ENCODE data around the gene CERK.

Gene CERK

DNA sequence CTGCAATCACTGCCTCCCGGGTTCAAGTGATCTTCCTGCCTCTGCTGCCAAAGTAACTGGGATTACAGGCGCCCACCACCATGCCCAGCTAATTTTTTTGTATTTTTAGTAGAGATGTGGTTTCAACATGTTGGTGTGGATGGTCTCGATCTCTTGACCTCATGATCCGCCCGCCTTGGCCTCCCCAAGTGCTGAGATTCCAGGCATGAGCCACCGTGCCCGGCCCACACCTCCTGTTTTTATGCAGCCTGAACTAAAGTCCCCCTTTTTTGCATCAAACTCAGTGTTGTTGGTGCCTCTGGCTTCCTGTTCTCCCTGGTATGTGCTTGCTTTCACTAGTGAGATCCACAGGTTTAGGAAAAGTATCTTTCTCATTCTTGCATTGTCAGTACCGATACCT is 28.6 kb upstream of the CERK start:
- in situ Hi-C loops (cut with HindIII; ENCODE audit: low sequenced_read_pairs), result no loop called here

DNA sequence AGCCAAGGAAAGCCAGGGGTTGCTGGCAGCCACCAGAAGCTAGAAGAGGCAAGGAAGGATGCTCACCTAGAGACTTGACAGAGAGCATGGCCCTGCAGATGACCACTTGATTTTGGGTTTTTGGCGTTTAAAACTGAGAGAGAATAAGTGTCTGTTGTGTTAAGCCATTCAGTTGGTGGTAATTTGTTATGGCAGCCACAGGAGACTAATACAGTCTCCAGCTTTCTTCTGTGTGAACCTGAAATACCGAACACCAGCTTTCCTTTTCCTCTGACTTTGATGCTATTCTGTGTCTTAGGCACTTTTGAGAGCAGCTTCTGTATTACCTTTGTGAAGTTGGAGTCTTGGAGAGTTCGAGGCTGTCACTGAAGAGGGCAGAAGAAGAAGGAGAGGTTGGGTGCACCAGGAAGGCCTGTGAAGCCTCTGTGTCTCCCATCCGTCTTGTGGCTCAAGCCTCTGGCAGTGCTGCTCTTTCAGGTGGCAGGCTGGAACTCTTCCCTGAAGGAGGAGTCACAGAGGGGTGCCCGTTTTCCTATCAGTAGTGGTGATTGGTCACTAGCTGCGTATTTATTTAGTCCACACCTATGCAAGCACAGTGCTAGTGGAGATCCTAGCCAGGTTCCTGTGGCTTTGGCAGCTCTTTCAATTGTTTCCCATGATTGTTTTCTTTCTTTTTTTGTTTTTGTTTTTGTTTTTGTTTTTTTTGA is 26.9 kb upstream of the CERK start:
- in situ Hi-C loops (cut with HindIII; ENCODE audit: low sequenced_read_pairs), result no loop called here

DNA sequence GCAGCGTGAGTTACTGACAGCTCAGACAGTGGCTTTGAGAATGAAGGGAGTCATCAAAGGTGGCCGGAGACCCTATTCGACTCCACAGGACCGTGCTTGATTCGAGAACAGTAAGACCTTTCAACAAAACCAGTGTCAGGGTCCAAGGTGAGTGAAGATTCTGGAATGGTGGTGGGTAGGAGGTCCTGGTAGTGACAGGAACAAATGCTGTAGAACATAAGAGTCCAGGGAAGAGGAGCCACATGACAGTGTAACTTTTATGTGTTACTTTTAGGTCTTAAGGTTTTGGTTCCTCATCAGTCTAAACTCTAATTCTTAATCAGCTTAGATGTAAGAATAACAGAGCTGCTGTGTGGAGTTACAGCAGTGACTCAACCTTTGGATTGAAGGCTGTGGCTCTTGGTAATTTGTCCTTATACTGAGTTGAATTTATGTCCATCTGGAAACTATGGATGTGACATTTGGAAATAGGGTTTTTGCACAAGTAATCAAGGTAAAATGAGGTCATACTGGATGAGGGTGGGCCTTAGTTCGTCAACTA is 26.2 kb upstream of the CERK start:
- in situ Hi-C loops (cut with HindIII; ENCODE audit: low sequenced_read_pairs), result no loop called here

DNA sequence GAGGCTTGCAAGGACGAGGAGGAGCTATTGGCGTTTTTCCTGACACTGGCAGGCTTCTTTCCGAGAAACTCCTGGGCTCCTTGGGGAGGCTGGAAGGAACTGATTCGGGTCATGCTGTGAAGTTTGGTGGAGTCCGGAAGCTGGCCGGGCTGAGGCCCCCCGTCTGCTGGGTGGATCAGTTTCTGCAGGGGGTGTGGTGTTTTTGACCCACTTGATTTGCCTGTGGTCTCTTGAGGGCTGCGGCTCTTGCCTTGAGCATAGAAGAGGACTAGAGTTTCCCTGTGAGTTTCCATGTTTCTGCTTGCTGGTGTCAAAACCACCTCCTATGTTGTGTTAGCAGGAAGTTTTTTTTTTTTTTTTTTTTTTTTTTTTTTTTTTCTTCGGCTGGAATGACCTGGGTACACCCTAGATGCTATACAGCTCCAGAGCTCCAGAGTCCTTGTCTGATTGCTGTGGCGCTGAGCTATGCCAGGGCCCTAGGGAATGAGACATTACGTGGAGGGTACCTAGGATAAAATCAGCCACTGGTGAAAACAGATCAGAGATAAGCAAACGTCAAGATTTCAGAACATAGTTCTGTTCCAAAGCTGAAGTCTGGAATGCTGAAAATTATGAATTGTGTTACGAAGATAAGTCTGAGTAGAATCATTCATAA is 25.1 kb upstream of the CERK start:
- in situ Hi-C loops (cut with HindIII; ENCODE audit: low sequenced_read_pairs), result no loop called here

DNA sequence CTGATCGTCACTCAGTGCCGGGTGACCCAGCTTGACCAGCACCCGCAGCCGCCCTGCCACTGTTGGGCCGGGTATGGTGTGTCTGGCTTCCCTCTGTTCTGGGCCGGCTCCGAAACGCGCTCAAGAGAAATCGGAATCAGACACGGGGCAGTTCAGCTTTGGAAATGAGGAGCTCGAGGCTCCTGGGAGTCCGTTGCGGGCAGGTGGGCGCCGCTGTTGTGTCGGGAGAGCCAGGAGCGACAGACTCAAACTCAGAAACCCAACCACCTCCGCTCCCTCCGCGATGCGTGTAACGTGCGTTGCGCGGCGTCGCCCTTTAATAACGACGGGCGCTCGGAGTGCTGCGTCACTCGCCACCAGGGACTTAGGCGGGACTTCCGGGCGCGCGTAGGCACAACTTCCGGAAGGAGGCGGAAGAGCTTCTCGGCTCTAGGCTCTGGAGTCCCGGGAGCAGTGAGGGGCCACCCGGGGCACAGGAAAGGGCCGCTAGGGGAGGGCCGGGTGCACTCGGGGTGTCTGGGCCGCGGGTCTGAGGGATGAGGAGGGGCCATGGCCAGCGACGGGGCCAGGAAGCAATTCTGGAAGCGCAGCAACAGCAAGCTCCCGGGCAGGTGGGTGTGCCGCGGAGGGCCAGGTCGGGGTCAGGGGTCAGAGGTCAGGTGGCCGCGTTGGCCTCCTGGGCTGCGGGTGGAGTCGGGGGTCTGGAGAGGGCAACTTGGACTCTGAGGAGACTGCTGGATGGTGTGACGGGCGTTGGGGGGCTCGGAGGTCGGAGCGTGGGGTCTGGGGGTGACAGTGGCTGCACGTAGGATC is 24.4 kb upstream of the CERK start, which contains the start of gene TBC1D22A:
Gene TBC1D22A (plus strand): TSS at position 413 of the 813 bp plus-strand sequence. CDS start 137 bp downstream, at position 550.
- in situ Hi-C loops (cut with HindIII; ENCODE audit: low sequenced_read_pairs), result no loop called here

DNA sequence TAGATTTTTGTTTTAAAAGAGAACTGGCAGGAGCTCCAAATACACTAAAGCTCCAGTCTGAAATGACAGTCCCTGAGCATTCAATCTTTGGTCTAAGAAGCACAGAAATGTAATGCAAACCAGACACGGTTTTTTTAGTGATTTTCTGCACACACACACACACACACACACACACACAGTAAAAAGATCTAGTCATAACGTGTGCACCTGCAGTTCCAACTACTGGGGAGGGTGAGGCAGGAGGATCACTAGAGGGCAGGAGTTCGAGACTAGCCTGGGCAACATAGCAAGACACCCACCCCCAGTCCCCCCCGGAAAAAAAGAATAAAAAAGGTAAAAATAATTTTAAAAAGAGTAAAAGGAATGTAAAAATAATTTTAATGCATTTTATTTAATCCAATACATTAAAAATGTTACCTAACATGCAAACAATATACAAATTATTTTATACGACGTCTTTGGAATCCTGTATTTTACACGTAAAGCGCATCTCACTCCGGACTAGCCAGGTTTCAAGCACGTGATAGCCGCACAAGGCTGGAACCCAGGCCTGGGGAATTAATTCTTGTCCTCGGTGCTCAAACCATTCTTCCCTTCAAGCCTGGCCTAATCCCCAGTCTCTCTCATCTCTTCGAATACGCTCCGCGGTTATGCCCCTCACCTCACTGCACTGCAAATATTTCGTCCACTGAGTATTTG is 23.6 kb upstream of the CERK start:
- in situ Hi-C loops (cut with HindIII; ENCODE audit: low sequenced_read_pairs), result no loop called here

DNA sequence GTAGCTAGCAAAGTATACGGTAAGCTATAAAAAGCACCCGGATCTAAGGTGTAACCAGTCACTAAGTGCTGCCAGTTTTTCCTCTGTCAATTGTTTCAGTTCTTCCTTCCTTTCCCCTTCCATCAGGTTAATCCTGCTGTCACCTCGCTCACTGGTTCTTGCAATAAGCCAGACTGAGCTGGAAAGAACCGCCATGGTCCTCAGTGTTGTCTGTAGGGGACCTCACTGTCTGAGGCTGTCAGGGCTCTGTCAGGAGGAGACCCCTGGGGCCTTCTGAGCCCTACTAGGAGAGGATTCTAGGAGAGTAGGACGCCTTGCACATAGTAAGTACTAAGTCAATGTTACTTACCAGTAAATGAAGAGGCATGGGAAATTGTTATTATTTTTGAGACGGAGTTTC is 23.0 kb upstream of the CERK start:
- in situ Hi-C loops (cut with HindIII; ENCODE audit: low sequenced_read_pairs), result no loop called here

DNA sequence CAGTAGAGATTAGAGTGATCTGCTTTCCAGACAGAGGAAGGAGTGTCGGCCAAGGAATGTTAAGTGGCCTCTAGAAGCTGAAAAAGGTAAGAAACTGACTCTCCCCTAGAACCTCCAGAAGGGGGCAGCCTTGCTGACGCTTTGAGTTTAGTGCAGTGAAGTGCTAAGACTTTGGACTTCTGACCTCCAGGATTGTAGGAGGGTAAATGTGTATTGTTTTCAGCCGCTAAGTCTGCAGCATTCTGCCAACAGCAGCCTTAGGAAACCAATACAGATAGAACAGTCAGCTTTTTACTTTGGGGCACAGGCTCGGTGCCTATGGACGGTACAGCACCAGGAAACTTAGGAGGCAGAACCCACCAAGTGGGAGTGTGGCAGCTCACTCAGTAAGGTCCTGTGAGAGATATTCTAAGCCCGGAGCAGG is 20.8 kb upstream of the CERK start:
- in situ Hi-C loops (cut with HindIII; ENCODE audit: low sequenced_read_pairs), result no loop called here

DNA sequence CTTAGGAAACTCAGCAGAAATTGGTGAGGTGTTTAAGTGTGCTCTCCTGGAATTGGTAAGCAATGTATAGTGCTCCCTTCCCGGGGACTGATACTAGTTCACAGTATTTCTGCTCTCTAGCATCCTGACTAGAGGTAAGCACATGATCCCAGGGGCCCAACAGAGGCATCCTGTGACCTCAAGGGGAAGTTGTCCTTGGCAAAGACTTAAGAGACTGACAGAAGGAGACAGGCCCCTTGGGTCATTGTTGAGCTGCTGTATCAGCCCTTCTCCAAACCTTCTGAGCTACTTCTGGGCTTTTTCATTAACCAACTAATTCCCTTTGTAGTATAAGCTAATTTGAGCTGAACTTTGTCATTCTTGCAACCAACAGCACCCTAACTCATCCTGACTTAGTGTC is 20.1 kb upstream of the CERK start:
- in situ Hi-C loops (cut with HindIII; ENCODE audit: low sequenced_read_pairs), result no loop called here

DNA sequence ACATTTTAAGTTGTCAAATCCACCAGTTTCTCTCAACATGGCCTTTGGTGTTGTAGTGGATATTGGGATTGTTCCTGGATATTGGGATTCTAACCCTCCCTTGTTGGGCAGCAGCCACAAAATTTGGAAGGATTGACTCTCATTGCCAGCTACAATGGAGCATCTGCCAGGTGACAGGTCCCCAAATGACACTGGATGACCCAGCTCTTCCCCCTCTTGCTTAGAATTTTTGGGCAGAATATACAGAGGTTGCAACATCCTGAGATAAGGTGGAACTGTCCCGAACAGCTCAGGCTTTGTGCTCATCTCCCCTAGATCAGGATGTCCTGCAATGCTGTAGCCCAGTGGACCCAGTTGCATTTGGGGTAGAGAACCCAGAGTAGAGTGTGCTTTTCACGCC is 19.1 kb upstream of the CERK start:
- in situ Hi-C loops (cut with HindIII; ENCODE audit: low sequenced_read_pairs), result no loop called here

DNA sequence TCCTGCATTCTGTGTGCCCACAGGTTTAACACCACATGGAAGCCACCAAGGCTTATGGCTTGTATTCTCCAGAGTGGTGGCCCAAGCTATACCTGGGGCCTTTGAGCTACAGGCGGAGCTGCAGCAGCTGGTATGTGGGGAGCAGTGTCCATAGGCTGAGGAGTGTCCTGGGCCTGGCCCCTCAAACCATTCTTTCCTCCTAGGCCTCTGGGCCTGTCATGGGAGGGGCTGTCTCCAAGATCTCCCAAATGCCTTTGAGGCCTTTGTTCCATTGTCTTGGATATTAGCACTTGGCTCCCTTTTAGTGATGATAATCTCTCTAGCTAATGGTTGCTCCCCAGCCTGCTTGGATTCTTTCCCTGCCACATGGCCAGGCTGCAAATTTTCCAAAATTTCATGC is 18.0 kb upstream of the CERK start:
- in situ Hi-C loops (cut with HindIII; ENCODE audit: low sequenced_read_pairs), result no loop called here

DNA sequence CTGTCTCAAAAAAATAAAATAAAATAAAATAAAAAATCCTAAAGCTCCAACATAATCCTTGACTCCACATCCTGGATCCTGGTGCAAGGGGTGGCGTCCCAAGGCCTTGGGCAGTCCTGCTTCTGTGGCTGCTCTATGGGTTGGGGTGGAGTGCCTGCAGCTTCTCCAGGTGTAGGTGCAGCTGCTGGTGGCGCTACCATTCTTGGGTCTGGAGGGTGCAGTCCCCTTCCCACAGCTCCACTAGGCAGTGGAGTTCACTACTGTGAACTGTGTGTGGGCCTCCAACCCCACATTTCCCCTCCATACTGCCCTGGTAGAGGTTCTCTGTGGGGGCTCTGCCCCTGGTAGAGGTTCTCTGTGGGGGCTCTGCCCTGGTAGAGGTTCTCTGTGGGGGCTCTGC is 17.5 kb upstream of the CERK start:
- in situ Hi-C loops (cut with HindIII; ENCODE audit: low sequenced_read_pairs), result no loop called here

DNA sequence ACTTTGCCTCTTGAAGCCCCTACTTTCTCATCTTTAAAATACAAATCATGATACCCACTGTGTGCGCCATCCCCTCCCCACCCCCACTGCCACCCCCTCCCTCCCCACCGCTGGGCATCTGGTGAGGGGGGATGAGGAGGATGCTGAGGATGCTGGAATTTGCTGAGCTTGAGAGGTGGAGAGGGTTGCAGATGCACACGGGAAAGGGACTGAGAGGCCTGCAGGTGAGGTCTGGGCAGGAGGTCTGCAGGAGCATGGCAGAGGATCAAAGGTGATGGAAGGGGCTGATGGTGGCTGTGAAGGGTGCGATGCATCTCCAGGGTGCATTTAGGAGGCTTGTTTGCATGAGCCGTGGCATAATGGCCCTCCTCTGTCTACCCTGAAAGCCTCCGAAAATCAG is 16.8 kb upstream of the CERK start:
- in situ Hi-C loops (cut with HindIII; ENCODE audit: low sequenced_read_pairs), result no loop called here

DNA sequence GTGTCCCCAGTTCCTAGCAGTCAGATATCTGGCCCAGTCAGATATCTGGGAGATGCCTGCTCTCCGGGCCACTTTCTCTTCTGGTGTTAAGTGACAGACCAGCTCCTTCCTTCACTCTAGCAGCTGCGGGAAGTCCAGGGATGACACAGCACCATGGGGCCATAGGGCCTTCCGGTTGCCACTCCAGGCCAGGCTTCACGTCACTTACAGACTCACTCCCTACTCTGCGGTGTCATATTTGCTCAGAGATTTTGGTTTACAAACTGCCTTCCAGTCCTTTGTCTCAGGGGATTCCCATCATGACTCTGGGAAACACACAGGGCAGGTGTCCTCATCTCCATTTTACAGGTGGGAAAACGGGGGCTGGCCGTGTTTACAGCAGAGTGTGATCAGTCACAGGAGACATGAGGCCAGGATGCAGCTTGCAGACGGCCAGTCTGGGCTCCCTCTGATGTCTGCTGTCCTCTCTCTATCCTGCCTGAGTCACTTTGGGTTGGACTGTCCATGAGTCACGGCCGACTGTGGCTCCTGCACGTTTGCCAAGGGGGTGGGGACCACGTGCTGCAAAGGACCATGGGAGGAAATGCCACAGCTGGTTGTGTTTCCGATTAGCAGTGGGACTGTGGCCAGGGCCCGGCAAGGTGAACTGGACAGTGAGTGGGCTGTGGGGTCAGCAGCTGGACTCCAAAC is 16.2 kb upstream of the CERK start:
- in situ Hi-C loops (cut with HindIII; ENCODE audit: low sequenced_read_pairs), result no loop called here

DNA sequence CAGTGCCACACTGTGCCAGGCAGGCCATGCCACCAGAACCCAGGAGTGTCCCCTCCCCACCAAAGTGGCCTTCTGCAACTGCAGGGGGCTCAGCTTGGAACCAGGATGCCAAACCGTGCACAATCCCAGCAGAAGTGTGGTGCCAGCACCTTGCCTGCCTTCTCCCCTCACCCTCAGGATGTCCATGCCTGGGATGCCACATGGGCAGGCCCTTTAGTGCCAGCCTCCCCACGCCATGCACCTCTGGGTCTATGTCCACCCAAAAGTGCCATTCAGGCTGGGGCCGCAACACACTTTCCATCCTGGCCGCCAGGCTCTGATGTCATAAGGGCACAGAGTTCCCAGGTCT is 15.7 kb upstream of the CERK start:
- in situ Hi-C loops (cut with HindIII; ENCODE audit: low sequenced_read_pairs), result no loop called here

DNA sequence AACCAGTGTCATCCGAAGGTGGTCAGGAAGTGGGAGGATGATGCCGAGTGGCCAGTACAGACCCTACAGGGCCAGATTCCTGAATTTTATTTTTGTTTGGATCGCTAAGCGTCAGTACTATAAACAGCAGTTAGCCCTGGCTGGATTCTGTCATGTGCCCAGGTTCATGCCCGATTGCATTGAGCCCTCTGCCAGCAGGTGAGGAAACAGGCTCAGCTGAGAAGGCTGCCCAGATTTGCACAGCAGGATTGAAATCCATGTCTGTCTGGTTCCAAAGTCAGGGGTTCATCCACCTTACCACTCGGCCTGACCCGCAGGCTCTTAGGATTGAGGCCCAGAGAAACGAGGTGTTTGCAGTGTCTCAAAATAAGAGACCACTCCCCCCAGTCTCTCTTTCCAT is 15.3 kb upstream of the CERK start:
- in situ Hi-C loops (cut with HindIII; ENCODE audit: low sequenced_read_pairs), result no loop called here

DNA sequence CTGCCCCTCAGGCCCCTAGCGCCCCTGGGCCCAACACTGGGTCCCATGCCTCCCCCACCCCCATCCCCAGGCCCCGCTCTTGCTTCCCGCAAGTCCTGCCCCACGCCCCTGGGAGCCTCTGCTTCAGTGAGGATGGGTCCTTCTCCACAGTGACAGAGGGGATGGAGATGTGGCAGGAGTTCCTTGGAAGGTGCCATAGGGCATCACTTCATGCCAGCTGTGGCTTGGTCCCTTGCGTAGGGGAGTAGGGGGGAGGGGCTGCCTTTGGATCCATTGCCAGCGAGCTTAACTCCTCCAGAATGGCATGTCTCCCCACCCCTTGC is 14.9 kb upstream of the CERK start:
- in situ Hi-C loops (cut with HindIII; ENCODE audit: low sequenced_read_pairs), result no loop called here

DNA sequence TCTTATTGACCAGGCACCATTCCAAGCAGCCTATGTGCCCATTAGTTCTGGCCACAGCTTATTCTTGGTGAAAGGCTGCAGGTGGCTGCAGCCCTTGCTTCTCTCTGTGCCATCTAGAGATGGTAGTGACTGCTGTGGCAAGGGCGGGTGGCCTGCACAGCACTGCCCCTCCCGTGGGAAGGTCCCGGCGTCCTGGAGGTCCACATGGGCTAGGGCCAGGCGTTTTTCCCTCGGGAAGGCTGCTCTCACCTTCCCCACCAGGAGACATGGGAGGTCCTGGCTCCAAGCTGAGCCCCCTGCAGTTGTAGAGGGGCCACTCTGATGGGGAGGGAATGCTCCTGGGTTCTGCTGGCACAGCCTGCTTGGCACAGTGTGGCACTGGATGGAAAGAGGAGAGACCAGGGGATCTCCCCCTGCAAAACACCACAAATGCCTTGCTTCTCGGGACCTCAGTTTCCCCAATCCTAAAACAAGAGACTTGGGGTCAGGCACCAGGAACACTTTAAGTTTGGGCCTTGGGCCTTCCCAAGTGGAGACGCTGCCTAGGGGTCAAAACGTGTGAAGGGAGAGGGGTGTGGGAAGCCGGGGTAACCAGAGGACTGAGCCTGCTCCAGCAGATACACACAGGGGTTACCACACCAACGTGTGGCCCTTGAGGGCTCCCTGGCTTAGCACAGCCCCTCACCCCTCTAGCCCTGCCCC is 14.4 kb upstream of the CERK start:
- in situ Hi-C loops (cut with HindIII; ENCODE audit: low sequenced_read_pairs), result no loop called here

DNA sequence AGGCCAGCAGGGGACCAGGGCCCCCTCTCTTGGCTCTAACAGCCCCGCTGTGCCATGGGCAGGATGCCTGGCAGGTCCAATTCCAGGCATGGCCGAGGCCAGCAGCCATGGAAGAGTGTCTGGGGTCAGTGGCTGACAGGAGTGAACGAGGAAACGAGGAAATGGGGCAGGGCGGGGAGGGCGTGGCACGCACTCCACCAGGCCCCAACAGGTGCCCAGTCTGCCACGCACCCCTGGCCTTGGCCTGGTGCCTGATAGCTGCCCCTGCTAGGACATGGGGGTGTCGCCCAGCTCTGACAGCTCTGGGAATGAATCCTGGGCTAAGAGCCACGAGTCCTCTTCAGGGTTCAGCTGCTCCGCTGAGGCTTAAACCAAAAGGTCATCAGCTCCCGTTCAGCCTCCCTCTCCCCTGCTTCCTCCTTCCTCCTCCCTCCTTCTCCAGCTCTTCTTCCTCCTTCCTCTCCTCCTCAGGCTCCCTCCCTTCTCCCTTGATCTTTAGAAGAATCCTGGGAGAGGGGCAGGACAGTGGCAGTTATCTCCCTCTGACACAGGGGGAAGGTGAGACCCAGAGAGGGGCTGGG is 12.9 kb upstream of the CERK start:
- in situ Hi-C loops (cut with HindIII; ENCODE audit: low sequenced_read_pairs), result no loop called here

DNA sequence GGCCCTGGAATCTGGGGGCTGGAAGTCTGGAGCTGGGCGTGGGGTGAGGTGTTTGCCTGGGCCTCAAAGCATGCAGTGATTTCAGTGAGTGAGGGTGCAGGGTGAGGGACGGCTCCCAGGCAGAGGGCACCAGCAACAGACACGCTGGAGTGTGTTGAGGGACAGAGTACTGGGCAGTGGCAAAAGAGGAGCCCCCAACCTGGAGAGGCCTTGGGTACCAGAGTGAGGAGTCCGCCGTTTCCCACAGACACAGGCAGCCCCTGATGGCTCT is 12.4 kb upstream of the CERK start:
- in situ Hi-C loops (cut with HindIII; ENCODE audit: low sequenced_read_pairs), result no loop called here

Data from endothelial cell of hepatic sinusoid (primary cell).